ENCODE data around the gene RDH13. TPM values are rescaled to one million over a fixed set of nuclear protein-coding genes. Genes with fewer than 3 reads are reported as not detected.
"Not testable (repeated sequence)": the region's sequence is repeated elsewhere in the genome, so short reads cannot be mapped to it uniquely, and the experiment has no call there.

The RDH13 gene
- polyA plus RNA-seq, 1 donor, result 22.0 TPM

DNA sequence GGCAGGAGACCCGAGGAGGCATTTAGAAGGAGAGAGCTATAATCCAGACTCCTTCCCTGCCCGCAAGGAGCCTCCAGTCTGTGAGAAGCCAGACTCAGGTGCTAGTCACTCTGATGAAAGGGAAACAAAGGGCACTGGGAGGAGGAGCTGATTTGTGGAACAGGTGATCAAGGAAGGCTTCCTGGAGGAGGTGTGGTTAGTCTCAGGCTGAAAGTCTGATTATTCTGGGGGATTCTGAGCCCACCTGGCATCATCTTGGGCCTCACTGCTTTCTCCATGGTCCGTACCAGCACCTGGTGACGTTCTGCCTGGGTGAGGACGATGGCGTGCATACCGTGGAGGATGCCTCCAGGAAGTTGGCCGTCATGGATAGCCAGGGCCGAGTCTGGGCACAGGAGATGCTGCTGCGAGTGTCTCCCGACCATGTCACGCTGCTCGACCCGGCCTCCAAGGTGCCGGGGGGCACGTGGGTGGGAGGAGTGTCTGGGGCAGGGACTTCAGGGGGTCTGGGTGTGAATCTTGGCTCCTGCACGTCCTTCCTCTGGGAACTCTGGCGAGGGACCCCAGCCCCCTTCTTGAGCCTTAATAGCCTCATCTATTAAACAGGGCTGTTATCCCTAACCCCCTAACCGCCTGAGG lies 16.6 kb upstream of the RDH13 start:
- no peak for DNase-seq

DNA sequence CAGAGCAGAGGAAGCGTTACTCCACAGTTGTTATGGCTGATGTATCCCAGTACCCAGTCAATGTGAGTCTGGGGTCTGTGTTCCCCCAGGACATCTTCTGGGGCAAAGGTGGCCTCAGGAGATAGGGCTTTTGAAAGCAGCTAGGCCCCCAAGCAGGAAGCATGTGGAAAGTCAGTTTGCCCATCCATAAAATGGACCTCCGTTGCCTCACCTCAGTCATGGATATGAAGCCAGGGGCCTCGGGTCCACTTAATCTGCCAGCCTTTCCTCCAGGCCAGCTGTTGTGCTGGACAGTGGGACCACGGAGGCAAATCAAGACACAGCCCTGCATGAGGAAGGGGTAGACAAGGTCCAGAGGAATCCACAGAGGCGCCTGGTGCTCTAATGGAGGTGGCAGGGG lies 16.0 kb upstream of the RDH13 start:
- DNase-seq, result no peak

DNA sequence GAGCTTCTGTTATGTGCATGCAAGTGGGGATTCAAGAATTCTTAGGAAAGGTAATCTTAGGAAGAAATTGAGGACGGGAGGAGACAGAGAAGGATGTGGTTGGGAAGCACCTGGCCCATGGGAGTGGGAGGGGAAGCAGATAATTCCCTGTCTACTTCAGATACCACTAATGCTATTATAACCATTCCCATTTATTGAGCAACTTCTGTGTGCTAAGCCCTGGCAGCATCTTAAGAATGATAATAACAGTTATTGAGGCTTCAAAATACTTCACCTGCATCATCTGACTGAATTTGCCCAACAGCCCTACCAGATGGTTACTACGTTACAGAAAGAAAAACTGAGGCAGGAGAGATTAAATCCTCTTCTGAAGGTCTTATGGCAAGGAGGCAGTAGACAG lies 14.2 kb upstream of the RDH13 start:
- no peak for DNase-seq

DNA sequence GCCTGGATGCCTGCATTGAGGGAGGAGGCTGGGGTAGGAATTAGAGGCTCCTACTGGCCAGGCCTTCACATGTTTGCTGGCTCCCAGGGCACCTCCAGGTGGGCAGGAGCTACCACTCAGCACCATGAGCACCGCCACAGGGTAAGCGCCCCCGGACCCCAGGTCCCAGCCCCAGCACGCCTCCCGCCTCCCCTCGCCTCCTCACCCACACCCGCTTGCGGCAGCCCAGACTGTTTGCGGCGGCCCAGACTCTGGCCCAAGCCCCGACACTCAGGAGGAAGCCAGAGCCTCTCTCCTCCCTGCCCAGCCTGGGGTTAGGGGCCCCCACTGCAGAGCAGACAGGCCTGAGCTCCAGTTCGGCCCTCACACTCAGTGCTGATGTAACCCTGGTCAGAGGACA lies 13.4 kb upstream of the RDH13 start:
- no peak for DNase-seq

DNA sequence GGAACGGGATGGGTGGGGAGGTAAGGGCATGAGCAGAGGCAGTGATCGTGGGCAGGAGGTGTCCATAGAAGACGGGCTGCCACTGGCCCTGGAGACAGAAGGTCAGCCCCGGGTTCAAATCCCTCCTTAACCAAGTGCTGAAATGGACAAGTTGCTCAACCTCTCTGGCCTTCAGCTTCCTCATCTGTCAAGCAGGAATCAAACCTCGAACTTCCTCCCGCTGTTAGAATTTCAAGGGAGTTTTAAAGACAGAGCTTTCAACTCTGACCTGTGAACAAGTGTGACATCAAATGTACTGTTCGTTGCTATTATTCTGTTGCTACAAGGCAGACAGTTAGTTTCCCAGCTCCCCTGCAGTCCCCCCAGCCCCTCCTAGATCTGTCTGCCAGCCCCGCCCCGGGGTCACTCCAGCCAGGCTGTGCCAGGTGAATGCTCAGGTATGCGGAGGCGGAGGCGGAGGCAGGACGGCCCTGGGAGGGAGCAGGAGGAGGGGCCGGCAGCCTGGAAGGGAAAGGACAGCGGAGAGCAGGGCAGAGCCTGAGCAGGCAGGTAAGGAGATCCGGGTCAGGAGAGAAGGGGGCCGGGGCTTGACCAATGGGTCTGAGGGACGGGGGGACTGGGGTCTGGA lies 12.5 kb upstream of the RDH13 start, which contains the start of gene EPS8L1:
Gene EPS8L1, plus strand, starts transcription at position 499 of the 628 bp plus-strand sequence. CDS start 576 bp downstream, outside the sequence.
- peak; percentile 77 for DNase-seq

DNA sequence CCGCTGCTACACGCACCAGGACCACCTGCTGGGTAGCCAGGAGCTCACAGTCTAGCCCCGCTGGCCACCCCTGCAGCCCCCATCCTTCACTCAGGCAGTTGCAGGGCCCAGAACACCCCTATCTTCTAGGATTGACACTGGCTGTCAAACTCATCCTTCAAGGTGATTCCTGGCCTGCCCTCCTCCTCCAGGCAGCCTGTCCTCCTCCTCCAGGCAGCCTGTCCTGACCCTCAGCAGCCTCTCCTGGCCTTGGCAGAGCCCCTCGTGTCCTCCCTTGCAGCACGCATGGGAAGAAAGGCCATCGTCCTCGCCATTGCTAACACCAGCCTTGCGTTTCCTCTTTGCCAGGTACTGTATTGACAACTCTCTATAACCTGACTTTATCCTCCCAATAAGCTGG lies 9.0 kb upstream of the RDH13 start:
- no peak for DNase-seq

DNA sequence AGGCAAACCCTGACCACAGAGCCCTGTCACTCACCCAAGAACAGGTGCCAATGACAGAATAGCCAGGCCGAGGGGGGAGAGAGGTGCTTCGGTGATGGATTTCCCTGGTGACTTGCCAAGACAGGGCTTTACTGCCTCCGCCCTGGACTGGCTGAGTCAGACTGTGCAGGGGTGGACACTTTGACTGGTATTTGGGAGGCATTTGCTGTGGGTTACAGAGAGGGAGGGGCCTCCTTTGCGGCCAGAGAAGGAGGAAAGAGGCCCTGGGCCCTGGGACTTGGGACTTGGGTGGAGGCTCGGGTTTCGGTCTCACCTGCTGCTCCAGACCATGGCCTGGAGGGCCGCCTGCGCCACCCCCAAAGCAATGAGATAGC lies 8.2 kb upstream of the RDH13 start:
- DNase-seq, result no peak

DNA sequence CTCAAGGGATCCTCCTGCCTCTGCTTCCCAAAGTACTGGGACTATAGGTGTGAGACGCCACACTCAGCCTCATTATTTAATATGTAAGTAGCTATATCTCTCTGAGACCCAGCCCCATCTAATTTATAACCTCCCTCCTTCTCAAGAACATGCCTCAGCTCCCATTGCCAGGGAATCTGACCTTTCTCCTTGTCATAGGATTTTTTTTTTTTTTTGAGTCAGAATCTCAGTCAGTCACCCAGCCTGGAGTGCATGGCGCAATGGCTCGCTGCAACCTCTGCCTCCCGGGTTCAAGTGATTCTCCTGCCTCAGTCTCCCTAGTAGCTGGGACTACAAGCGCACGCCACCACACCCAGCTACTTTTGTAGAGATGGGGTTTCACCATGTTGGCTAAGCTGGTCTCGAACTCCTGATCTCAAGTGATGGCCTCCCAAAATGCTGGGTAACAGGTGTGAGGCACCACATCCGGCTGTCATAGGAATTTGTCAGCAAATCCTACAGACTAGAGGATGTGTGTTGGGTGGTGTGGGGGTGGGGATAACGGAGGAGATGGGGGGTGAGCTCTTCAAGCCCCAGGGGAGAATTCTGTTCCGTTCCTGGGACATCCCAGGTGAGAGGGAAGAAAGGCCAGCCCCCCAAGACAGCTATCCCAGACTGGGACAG lies 7.6 kb upstream of the RDH13 start:
- no peak for DNase-seq

DNA sequence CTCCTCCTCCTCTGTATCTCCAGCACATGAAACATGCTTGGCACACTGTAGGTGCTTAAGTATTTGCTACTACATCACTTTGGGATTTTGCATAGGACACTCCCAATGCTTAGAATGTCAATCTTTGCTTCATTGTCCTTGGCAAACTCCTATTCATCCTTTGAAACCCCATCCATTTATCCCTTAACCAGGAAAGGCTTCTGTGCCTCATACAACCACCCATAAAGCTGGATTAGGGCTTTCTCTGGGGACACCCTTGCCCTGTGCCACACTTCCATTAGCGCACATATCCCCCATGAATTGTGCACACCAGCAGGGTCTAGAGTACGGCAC lies 6.9 kb upstream of the RDH13 start:
- DNase-seq, result no peak

DNA sequence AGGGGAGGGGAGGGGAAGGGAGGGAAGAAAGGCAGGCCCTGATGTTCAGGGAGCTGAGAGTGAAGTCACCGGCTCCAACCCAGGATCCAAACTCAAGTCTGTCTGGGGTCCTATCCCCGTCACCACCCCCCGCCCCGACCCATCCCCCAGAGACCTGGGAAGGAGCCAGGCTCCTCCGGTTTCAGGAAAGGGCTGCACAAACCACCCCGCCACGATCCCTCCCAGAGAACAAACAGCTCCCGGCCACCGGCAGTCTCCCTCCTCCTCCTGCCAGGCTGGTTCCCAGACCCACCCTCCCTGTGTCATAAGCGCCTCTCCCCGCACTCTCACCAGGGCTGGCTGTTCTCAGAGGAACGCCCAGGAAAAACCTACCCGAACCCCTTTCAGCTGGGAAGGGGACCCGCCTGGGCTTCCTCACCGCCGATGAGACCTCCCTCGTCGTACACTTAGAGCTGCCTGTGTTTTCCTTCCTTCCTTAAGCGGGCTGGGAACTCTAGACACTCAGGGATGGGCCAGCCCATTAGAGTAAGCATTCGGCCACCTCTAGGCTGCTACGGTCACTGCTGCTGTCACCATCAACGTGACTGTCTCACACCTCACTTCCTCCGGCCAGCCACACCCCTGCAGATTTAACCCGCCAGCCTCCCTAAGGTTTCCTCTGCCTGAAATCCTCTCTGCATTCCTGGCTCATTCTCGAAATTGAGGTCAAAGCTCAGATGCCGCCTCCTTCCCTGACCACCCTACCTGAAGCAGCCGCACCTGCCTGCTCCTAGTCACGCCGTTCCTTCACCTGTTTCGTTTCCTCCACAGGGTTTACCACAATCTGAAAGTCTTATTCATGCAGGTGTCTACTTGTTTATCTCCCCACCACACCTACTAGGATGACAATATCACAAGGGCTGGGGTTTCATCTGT lies 6.3 kb upstream of the RDH13 start:
- DNase-seq, result no peak

DNA sequence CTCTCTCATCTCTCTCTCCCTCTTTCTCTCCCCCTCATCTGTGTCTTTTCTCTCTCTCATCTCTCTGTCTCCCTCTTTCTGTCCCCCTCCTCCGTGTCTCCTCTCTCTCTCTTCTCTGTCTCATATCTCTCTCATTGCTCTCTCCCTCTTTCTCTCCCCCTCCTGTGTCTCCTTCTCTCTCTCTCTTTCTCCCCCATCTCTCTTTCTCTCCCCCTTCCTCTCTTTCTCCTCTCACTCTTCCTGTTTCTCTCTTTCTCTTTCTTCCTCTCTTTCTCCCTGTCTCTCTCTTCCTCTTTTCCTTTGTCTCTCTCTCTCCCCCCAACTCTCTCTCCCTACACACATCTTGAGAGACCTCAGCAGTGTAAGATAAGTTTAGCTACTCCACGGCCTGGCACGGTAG lies 4.9 kb upstream of the RDH13 start:
- no peak for DNase-seq

DNA sequence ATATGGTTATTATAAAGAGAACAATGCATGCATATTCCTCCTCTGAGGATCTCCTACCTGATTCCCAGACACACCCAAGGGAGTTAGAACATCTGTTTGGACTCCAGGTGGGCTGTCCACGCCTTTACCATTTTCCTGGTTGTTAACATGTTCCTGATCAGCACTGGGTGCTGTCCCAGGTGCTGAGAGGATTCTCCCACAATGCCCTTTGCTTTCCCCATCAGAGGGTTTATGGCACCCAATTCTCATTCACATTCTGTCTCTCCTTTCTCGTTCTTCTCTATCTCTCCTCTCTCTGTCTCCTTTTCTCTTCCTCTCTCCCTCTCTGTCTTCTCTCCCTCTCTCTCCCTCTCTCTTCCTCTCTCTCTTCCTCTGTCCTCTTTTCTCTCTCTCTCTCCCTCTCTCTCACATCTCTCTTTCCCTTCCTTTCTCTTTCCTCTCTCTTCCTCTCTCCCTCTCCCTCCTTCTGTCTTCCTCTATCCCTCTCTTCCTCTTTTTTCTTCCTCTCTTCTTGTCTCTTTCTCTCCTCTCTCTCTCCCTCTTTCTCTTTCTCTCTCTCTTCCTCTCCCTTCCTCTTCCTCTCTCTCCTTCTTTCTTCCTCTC lies 3.3 kb upstream of the RDH13 start:
- DNase-seq, result no peak

DNA sequence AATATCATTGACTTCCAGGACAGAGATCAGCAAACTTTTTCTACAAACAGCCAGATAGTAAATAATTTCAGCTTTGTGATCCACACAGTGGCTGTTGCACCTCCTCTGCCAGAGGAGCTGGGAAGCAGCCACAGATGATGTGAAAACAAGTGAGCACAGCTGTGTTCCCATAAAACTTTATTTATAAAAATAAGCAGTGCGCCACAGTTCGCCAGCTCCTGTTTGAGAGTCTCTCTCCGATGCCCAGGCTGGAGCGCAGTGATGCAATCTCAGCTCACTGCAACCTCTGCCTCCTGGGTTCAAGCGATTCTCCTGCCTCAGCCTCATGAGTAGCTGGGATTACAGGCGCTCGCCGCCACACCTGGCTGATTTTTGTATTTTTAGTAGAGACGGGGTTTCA lies 2.6 kb upstream of the RDH13 start:
- not testable (repeated sequence) for DNase-seq

DNA sequence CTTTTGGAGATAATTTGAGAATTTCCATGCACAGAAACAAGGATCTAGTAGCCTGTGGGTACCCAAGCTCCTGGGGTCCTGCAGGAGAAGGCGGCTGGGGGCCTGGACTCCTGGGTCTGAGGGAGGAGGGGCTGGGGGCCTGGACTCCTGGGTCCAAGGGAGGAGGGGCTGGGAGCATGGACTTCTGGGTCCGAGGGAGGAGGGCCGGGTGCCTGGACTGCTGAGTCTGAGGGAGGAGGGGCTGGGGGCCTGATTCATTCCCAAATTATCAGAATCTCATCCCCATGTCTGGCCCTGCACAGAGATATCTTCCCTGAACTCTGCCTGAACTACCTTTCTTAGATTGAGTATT lies 520 bp upstream of the RDH13 start:
- no peak for DNase-seq

DNA sequence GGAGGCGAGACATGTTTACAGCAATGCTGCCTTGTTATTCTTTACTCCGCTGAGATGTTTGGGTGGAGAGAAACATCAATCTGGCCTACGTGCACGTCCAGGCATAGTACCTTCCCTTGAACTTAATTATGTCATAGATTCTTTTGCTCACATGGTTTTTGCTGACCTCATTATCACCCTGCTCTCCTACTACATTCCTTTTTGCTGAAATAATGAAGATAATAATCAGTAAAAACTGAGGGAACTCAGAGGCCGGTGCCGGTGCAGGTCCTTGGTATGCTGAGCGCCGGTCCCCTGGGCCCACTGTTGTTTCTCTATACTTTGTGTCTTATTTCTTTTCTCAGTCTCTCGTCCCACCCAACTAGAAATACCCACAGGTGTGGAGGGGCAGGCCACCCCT lies 2.7 kb downstream of the RDH13 start:
- DNase-seq, result not testable (repeated sequence)

DNA sequence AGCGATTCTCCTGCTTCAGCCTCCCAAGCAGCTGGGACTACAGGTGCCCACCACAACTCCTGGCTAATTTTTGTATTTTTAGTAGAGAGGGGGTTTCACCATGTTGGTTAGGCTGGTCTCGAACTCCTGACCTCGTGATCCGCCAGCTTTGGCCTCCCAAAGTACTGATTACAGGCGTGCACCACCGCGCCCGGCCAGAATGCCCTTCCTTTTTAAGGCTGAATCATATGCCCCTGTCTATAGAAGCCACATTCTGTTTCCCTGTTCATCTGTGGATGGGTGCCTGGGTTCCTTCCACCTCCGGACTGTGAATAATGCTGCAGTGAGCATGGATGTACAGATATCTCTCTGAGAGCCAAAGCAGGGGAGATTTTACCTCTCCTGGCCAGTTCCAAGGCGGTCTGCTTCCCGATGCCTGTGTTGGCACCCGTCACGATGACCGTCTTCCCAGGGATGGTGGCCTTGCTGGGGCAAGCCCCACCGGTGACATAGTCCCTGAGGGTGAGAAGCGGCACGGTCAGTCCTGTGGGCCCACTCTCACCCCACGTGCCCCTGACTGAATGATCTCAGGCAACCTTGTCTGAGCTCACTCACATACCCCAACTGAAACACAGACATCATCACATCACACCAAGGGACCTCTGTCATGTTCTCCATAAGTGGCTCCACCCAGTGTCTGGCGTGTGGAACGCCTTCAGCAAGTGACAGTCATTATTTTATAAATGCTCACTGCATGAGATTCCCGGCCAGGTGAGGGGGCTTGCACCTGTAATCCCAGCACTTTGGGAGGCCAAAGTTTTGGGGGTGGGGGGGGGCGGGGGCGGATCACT lies 4.0 kb downstream of the RDH13 start:
- no peak for DNase-seq

DNA sequence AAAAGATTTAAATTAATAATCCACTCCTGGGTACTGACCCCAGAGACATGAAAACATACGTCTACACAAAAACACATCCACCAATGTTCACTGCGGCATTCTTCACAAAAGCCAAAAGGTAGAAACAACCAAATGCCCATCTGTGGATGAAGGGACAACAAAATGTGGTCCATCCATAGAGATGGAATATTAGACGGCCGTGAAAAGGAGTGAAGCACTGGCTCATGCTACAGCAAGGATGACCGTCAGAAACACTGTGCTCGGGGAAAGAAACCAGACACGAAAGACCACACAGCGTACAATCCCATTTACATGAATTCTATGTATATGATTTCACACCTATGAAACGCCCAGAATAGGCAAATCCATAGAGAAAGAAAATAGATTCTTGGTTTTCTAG lies 6.1 kb downstream of the RDH13 start:
- DNase-seq, result no peak

DNA sequence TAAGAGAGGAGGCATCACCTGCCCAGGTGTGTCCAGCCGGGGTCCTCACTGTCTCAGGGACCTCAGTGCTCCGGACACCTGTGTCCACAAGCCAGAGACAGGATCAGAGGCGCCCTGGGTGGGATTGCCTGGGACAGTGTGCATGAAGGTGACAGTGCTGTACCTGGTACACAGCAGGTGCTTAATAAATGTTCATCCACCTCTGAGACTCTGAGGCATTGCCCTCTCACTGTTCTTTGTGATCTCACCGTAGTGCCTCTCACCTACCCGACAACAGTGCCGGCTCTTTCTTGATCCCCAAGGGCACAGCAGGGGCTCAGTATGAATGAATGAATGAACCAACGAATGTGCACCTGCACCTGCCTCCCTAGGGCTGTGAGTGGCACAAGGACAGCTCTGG lies 9.2 kb downstream of the RDH13 start:
- no peak for DNase-seq

DNA sequence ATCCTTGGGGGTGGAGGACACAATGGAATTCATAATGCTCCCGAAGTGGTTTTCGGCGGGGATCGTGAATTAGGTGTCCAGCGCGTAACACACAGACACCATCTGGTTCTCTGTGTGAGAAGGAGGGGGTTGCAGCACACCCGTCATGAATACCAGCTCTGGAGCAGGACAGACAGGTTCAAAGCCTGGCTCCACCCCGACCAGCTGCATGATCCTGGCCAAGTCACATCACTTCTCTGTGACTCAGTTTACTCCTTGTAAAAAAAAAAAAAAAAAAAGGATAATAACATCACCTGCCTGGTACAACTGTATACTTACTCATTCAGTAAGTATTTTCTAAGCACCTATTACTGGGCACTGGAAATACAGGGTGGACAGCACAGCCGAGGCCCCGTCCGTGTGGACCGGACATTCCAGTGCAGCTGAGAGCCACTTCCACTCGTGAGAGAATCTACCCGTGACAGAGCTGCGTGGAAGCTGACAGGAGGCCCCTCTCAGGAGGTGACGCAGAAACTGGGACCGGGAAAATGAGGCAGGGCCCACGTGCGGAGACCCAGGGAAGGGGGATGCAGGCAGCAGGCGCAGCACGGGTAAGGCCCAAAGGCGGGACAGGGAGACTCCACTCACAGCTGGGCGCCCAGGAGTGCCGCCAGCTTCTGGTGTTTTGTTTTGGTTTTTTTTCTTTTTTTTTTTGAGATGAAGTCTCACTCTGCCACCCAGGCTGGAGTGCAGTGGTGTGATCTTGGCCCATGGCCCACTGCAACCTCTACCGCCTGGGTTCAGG lies 12.0 kb downstream of the RDH13 start:
- no peak for DNase-seq

DNA sequence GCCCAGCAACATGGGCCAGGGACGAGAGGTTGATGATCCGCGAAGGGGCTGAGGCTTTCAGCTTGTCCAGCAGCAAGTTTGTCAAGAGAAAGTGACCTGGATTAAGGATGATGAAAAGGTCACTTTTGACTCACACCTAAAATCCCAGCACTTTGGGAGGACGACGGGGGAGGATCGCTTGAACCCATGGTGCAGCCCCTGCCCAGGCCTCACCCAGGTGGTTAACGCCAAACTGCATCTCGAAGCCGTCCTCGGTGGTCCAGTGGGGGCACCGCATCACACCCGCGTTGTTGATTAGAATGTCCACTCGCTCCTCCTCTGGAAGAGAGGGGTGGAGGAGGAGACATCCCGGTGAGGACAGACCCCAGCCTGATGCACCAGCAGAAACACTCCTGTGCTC lies 14.5 kb downstream of the RDH13 start:
- DNase-seq, result no peak

DNA sequence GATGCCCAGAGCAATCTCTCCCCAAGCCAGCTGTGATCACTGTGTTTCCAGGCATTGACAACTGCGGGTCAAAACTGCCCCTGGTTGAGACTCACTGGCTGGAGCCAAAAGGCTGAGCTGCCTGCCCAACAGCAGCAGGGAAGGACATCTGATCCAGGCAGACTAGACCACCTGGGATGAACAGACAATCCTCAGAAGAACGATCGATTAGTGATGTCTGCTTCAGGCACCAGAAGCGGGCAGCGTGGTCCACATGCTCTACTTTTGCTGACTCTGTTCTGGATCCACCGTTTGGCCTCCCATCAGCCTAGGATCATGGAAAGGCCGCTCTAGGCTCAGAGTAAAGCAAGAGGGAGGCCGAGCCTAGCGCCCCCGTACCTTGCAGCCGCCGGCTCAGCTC lies 15.0 kb downstream of the RDH13 start:
- DNase-seq, result no peak
